GM12892 (cell line): ENCODE measurements around the gene PPIF.

Source experiments
- POLR2A ChIP-seq: IDR thresholded peaks from 2 replicates; pipeline ENCODE4 v1.6.1; 2011; ENCODE audit warnings: low read depth, low read length, control low read depth
- TAF1 ChIP-seq: IDR thresholded peaks from 2 replicates; pipeline ENCODE4 v1.6.1; 2011; ENCODE audit warnings: low read depth, mild to moderate bottlenecking, control low read depth, low read length, borderline replicate concordance

GRCh38 chr10:79404231-79404609 is 57.0 kb downstream of the PPIF start:
- no peak for TF ChIP-seq POLR2A
- no peak for TF ChIP-seq TAF1
